ENCODE data around the gene HHLA2. TPM values are rescaled to one million over a fixed set of nuclear protein-coding genes. Genes with fewer than 3 reads are reported as not detected.

Gene HHLA2
- total and polyA plus RNA-seq, 12 donors: not detected

DNA sequence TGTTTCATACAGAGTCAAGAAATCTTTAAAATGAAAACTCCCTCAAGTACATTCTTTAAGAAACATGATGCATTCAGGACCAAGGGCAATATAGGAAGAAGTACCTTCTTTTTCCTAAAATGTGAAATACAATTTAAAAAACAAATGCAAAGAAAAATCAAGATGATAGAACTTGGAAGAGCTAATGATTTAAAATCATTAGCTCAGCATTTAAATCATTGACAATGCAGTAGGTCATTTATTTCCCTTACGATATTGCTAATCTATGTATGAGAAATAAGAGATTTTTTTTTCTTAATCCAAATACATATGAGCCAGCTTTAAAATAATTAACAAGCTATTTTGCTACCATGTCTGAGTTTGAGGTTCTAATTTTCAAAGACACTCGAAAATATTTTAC, 105.5 kb downstream of the HHLA2 start:
- TF ChIP-seq, protein P1, sequence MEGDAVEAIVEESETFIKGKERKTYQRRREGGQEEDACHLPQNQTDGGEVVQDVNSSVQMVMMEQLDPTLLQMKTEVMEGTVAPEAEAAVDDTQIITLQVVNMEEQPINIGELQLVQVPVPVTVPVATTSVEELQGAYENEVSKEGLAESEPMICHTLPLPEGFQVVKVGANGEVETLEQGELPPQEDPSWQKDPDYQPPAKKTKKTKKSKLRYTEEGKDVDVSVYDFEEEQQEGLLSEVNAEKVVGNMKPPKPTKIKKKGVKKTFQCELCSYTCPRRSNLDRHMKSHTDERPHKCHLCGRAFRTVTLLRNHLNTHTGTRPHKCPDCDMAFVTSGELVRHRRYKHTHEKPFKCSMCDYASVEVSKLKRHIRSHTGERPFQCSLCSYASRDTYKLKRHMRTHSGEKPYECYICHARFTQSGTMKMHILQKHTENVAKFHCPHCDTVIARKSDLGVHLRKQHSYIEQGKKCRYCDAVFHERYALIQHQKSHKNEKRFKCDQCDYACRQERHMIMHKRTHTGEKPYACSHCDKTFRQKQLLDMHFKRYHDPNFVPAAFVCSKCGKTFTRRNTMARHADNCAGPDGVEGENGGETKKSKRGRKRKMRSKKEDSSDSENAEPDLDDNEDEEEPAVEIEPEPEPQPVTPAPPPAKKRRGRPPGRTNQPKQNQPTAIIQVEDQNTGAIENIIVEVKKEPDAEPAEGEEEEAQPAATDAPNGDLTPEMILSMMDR (IDR thresholded peaks at IDR 0.05): no peak
- intact Hi-C loops (cut with DNase I): loop anchor here in 1 of 10 donors (10.0 kb wide), 1 partner anchor 467 kb away; no protein-coding TSS in a partner anchor
- H3K4me1 ChIP-seq: peaks cover 0 to 5% (median 0%) of the 10 kb centered on the region in 9 donors
- H3K27ac ChIP-seq: no peak overlapping the region
- DNase-seq (no peak), ATAC-seq (no peak)
- no peak overlapping the region for H3K4me3 ChIP-seq
- H3K36me3 ChIP-seq: no peaks in the 10 kb centered on the region
- H3K9me3 ChIP-seq: peaks cover 0 to 16% (median 0%) of the 10 kb centered on the region in 11 donors
- 93 to 97% methylated on average over 2 of the region's 2 CpGs for WGBS, 2 donors
- peaks cover 0 to 3% (median 0%) of the 10 kb centered on the region in 7 donors for H3K27me3 ChIP-seq

DNA sequence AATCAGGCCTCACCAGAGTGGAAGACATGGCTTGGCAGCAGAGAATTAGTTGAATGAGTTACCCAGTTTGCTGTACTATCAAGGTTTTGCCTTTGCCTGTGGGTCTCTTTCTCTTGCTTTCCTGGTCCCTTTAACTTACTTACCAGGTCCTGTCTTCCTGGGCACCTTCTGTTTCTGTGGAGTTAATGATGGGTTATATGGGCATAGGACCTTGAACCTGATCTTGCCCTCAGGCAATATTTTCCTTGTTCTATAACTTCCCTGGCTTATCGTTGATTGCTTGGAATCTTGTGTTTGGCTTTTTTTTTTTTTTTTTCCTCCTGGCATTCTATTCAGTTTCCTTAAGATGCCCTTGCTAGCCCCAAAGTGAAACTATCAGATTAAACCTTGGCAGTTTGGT, 106.8 kb downstream of the HHLA2 start:
- DNase-seq (no peak), ATAC-seq (no peak)
- no peaks in the 10 kb centered on the region for H3K36me3 ChIP-seq
- intact Hi-C loops (cut with DNase I): loop anchor here in 1 of 10 donors (10.0 kb wide), 1 partner anchor 468 kb away; no protein-coding TSS in a partner anchor
- WGBS, 2 donors: 64 to 69% methylated on average over 1 of the region's 1 CpG
- TF ChIP-seq, protein P1 (IDR thresholded peaks at IDR 0.05): no peak
- no peak overlapping the region for H3K27ac ChIP-seq
- H3K9me3 ChIP-seq: peaks cover 0 to 16% (median 0%) of the 10 kb centered on the region in 11 donors
- H3K4me1 ChIP-seq: peaks cover 0 to 7% (median 0%) of the 10 kb centered on the region in 9 donors
- peaks cover 0 to 3% (median 0%) of the 10 kb centered on the region in 7 donors for H3K27me3 ChIP-seq
- H3K4me3 ChIP-seq: no peak overlapping the region

DNA sequence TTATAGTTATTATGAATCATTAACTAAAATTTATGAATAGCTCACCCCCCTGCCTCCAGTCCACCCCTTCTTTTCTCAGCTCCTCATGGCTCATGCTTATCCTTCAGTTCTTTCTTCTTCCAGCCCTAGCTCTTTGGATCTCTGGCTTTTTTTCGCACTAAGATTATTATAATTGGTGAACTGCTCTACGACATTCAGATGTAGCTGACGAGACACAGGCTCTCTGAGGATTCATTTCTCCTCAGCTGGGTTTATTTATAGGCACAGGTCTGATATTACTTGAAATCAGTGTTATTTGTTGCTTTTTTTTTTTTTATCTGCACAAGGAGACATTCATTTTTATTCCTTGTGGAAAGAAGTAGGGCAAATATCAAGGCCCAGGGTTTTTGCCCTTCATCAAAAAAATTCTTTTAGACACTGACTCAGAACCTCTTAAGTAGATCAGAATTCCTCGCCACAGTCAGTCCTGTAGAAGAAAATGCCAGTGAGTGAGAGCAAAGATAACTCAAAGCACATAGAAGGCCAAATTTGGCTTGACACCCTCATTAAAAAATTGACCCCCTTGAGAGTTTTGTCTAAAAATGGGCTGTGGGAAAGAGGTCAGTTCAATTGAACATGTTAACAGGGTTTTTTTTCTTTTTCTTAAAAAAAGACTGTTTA, 107.5 kb downstream of the HHLA2 start:
- Histone ChIP-seq H3K27me3 (peaks cover 0 to 3% (median 0%) of the 10 kb centered on the region in 7 donors), H3K4me3 (no peak overlapping the region), H3K4me1 (peaks cover 0 to 7% (median 0%) of the 10 kb centered on the region in 9 donors), H3K36me3 (no peaks in the 10 kb centered on the region), H3K9me3 (peaks cover 0 to 16% (median 0%) of the 10 kb centered on the region in 11 donors), H3K27ac (no peak overlapping the region)
- 64 to 65% methylated on average over 4 of the region's 4 CpGs for WGBS, 2 donors
- TF ChIP-seq, protein P1 (IDR thresholded peaks at IDR 0.05): no peak
- DNase-seq (no peak), ATAC-seq (no peak)
- intact Hi-C loops (cut with DNase I): loop anchor here in 1 of 10 donors (10.0 kb wide), 1 partner anchor 469 kb away; no protein-coding TSS in a partner anchor

DNA sequence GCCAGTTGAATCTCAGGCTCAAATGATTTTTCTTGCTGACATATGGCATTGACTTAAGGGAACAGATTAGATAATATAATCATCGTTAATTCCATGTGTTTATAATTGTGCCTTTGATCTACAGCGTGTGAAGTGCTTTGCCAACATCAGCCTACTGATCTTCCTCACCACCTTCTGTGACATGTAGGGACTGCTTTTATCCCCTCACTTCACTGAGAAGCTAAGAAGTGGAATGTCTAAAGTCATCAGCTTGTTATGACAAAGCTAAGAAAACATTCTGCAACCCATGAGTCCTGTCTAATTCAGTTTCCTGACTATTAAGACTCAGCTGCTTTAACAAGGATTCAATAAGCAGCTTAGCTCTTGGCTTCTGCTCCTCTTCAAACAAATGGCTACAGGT, 108.0 kb downstream of the HHLA2 start:
- Histone ChIP-seq H3K27ac (no peak overlapping the region), H3K4me3 (no peak overlapping the region), H3K4me1 (peaks cover 0 to 7% (median 0%) of the 10 kb centered on the region in 9 donors), H3K27me3 (peaks cover 0 to 3% (median 0%) of the 10 kb centered on the region in 7 donors), H3K9me3 (peaks cover 0 to 16% (median 0%) of the 10 kb centered on the region in 11 donors), H3K36me3 (no peaks in the 10 kb centered on the region)
- WGBS, 2 donors: 46 to 62% methylated on average over 2 of the region's 2 CpGs
- TF ChIP-seq, protein P1 (IDR thresholded peaks at IDR 0.05): no peak
- intact Hi-C loops (cut with DNase I): loop anchor here in 1 of 10 donors (10.0 kb wide), 1 partner anchor 470 kb away; no protein-coding TSS in a partner anchor
- ATAC-seq: no peak
- DNase-seq: no peak

Measured in heart right ventricle (tissue), 16 donors.